Stromal cell of bone marrow (primary cell): Measurements from ENCODE around the gene AFF2.

Experiments used
- DNase-seq: peaks from one replicate; pipeline ENCODE4 v3.0.0-alpha.2; 2012; ENCODE audit warnings: low read depth

AFF2 gene

DNA sequence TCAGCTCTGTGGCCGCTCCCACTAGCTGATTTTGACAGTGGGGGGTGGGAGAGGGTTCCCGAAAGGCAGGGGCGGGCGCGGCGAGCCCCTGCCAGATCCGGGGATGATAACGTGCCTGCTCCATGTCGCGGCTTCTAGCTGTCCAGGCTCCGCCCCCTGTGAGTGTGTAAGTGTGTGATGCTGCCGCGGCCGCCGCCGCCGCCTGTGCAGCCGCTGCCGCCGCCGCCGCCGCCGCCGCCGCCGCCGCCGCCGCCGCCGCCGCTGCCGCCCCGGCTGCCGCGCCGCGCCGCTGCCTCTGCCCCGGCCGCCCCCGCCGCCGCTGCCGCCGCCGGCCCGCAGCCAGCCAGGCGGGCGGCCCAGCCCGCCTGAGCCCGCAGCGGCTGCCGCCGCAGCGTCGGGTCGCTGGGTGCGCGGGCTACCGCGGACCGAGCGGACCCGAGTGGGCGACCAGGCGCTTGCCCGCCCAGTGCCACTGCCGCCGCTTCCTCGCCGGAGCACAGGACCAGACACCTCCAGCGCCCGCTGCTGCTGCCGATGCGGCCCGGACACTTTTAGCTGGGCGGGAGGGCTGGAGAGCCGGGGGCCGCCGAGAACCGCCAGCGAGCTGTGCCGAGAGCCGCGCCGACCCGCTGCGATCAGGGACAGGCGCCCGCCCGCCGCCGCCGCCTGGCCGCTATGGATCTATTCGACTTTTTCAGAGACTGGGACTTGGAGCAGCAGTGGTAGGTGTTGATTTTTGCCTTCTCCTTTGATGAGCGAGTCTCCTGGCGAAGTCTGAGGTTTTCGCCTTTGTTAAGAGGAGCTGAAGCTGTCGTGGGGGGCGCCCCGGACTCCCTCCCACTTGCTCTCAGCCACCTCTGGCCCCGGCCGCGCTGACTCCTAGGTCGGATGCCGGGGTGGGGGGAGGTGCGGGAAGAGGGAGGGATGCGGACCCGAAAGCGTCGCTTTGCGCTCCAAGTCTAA lies at the start of gene AFF2:
Gene AFF2 (plus strand): TSS at position 195 of the 963 bp plus-strand sequence. CDS start 481 bp downstream, at position 676.
- no peak for DNase-seq

- DNase-seq = no peak
Measured at GRCh38 chrX:148457279-148457678, 43.1 kb upstream of the AFF2 start.

DNA sequence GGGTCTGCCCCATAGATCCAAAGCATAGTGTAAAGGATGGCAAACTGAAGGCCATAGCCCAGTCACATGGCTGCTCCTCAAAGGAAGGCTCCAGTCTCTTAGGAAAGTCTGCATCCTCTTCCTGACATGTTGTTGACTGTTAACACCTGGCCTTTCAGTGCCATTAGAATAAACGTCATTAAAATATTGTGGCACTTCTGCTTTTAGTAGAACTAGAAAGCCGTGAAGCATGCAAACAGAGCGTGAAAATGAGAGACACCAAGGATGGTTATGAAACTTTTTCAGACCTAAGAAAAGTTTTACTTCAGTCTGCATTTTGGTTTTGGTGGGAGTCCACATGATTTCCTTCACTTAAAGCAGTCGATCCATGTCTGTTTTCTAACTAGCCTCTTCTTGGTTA lies 41.1 kb upstream of the AFF2 start:
- DNase-seq = no peak

DNA sequence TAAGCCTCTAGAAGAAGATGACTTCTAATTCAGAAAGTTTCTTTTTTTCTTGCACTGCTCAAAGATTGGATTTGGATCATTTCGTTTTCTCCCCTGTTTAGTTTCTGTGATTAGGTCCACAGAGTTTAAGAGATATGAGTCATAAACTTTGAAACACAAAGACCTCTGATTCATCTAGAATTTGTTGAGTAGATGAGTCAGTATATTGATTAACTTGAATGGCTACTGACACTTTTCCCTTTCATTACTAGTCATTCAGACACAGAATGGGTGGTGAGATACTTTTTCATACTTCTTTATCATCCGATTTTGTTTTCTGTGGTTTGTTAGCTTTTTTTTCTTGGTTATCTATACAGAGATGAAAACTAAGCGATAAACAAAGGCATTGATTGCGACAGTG lies 34.1 kb upstream of the AFF2 start:
- DNase-seq = peak; percentile 5

GRCh38 chrX:148470324-148470723 lies 30.1 kb upstream of the AFF2 start:
- no peak for DNase-seq

DNA sequence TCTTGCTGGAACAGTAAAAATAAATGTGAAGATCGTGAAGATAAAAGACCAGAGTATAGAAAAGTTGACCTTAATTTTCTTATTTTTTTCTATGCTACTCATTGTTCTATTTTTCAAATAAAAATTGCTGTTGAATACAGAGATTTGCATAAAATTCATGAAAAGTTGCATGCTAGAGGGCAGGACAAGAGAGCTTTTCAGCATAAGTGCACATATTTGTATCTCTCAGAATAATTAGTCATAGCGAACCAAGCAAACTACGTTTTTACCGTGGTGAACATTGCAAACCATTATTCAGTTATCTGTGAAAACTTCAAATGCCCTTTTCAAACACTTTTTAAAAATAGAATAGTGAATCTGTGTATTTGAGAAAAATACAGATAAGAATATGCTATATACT lies 26.4 kb upstream of the AFF2 start:
- no peak for DNase-seq

DNA sequence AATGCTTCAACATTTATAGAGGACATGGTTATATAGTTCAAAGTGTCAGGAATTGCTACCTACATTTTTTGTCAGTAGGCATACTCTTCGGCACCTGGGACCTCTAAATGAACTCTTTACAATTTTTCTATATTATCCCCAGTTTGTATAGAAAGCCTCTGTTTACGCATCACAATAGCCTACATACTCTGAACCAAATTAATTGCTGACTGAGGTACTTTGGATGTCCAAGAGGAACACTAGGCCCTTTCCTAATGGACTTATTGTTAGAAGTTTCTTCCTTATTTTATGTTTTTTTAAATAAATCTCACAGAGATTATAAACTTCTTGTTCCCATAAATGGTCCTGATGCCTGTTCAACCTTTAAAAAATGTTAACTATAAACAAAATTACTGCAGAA lies 8.4 kb upstream of the AFF2 start:
- no peak for DNase-seq

DNA sequence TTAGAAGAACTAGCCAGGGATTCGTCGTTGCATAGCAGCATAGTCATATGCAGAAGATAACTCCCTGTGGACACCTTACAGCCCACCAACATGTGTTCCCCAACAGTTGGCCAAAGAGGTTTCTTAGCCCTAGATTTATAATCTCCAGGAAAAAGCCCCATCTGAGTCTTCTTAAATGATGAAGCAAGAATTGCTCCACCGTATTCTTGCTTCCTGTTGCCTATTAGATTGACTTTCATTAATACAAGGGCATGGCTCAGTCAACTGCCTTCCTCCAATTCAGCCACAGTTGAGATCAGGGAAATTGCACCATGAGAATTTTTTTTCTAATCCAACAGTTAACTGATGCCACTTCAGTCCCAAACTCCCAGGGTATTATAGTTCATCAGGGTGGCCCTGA lies 5.2 kb upstream of the AFF2 start:
- DNase-seq = no peak

GRCh38 chrX:148498067-148498466 lies 2.4 kb upstream of the AFF2 start:
- DNase-seq = no peak

DNA sequence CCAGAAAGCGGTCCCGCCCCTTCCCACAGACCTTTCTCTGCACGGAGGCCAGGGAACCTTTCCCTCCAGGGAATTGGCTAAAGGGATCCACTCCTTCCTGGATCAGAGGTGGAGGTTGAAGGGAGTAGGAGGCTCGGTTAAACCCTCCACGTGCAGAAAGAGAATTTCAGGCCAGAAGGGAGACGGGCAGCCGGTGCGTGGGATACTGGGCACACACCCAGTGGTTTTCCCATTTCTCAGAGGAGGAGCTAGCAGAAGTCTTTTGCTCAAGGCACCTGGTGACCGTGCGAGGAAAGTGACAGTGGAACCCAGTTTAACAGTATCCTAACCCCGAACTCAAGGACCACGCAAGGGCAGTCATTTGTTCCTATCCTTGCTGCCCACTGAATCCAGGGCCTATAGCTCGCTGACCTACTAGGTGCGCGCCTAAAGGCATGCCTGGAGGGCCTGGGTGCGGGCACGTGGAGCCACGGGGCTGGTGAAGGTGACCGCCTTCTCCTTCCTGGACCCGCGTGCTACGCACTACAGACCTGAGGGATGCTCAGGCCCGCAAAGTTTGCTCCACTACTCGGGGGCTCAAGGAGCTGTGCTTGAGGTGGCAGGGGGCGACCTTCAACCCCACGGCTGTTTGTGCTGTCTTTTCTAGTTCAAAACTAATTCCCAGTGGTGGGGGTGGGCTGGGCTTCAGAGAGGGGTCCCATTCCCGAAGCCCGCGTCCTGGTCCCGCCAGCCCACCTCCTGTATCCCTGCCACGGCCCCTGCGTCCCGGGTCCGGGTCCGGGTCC lies 587 bp upstream of the AFF2 start:
- no peak for DNase-seq

DNA sequence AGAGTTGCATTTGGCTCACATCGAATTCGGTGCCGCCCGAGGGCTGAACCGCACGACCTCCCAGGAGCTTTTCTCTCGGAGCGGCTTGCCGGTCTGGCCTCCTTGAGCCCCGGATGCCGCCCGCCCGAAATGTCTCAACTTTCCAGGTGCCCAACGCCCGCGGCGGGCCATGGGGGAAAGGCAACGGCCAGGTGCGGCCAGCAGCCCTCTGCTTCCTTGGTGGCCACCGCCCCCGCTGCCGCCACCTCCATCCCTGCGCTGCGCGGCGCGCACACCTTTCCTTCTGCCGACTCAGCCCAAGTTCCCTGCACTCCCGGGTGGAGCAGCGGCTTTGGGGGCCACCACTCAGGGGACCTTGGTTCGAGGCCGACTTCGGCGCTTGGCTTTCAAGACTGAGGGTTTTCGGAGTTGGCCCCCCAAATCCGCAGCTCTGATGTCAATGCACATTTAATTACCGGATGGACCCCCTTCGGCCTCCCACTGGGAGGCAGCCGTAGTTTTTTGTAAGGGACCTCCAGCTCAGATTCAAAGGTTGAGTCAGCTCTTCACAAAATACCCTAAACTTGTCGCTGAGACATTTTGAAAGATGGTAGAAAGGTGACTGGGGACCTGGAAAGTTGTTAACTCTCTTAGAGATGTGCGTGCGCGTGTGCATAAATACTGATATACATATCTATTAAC lies 1.1 kb downstream of the AFF2 start:
- no peak for DNase-seq

GRCh38 chrX:148504506-148504905 lies 4.1 kb downstream of the AFF2 start:
- no peak for DNase-seq

DNA sequence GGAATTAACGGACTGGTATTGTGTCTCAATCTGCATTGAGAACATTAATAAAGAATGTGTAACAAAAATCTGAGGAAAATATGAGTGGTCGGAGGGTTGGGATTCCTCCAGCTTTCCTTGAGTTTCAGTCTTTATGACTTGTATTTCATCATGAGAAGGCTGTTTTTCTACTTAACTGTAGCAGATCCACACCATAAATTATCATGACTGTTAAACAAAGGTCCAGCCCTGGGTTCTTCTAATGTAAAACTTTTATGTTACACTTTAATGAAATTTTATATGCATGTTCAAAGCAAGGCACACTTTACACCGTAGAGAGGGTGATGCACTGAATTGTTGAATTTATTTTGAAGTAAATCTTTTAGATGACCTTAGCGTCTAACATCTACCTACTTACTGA lies 7.0 kb downstream of the AFF2 start:
- DNase-seq = no peak

GRCh38 chrX:148512453-148512852 lies 12.0 kb downstream of the AFF2 start:
- DNase-seq = no peak

DNA sequence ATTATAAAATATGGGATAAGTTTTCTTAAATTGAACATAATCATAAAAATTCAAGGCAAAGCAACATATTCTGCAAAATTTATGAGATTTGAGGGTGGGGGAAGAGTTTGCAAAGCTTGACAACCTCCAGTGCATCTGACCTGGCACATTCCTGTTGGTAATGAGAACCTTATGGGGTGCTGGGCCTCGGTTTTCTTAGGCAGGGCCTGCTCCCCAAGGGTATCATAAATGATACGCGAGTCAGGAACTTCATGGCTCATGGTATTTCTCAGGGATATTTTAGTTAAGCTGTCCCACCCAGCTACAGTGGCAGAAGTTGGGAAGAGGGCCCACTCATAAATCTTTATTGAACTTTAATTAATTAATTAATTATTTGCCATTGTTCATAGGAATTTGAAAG lies 13.2 kb downstream of the AFF2 start:
- DNase-seq = no peak

DNA sequence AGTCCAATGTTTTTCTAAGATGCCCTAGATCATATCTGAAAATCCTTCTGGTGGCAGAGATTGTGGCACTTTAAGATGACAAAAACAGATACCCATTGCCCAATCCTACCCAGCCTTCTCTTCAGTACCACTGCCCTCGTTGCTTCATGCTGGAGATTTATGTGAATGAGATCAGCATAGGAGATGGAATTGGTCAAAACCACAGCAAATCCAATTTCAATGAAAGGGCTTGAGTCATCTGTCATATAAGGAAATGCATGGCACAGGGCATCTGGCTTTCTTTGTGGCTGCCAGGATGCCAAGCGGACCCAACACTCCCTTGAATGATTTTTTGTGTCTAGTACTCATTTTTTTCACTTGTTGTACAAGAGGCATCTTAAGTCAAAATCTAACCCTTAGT lies 16.8 kb downstream of the AFF2 start:
- no peak for DNase-seq

DNA sequence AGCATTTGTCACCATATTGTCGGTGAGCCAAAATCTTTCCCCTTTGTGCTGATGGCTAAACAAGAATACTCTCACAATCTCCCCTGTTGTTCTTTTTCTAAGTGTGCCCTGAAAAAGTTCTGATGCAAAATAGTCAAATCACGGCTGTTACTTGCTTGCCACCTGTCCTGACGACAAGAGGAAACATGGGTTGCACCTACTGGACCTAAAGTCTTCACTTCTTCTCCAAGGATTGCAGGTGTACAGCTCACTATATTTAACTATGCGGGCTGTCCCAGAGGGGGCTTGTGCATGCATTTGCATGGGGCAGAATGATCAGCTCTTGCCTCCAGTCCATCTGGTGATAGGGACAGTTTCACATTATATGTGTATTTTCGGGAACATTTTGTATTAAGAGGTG lies 21.6 kb downstream of the AFF2 start:
- DNase-seq = no peak

DNA sequence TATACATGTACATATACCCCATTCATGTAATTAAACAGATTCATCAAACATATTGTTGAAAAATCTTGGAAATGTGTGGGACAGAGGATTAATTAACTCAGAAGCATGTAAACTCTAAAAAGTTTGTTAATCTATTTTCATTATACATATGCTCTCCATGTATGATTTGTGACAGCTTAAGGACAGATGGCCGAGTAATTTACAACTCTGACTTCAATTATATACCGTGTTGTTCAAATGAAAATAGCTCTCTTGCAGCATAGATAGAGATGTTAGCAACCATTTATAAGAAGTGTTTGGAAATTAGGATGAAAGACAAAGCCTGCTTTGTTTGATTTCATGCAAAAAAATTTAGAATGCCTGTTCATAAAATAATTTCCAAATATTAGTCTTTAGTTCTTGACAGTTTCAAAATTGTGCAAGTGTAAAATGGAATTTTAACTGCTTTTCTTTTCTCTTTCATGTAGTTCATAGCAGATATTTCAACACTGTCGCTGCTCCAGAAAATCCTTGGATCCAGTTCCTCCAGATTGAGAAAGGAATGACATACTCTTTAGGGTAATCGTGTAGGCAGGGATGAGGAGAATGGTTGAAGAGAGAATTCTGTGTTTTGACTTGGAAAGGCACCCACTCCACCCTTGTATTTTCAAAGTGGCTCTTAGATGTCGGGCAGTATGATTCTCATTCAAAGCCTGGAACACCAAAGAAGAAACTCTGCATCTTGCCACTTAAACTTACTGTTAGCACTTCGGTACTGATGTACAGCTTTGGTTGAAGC lies 23.1 kb downstream of the AFF2 start:
- no peak for DNase-seq

DNA sequence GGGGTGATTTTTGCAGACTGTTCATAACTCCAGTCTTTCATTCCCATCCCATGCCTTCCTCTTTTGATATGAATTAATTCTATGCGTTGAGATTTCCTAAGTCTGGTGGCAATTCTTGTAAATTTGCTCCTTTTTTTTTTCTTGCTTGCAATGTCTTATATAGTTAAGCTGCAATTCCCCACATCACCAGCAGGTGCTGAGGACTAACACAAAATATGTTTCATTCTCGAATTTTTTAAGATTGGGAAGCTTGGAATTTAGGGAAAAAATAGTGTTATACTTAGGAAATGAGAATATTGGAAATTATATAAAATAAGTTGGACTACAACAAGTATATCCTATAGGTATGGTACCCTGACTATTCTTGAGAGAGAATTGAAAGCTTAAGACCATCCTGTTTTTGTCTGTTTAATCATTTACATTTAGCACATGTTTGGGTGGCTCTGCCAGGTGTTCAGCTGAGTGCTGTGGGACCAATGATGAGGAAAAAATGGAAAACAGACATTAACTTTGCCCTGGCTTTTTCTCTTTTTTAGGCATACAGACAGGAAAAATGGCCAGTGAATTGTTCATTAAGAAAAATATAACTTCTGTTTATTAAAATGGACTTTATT lies 30.2 kb downstream of the AFF2 start:
- DNase-seq = no peak

GRCh38 chrX:148534291-148534690 lies 33.9 kb downstream of the AFF2 start:
- DNase-seq = no peak

- DNase-seq = no peak
Measured at GRCh38 chrX:148535639-148536038, 35.2 kb downstream of the AFF2 start.
